Measurements from ENCODE around the gene NOL6. TPM values are rescaled to one million over a fixed set of nuclear protein-coding genes. Genes with fewer than 3 reads are reported as not detected.

NOL6 gene
- total RNA-seq, 1 donor from 2014 or later: 19.3 TPM

- TF ChIP-seq CTCF (conservative IDR thresholded peaks at IDR 0.05; ENCODE audit: low read depth, low read length): no peak
- no peak overlapping the region for H3K4me3 ChIP-seq (ENCODE audit: low read depth, low read length)
- DNase-seq (ENCODE audit: low read depth): no peak
Measured at GRCh38 chr9:33475357-33475756, 1.6 kb upstream of the NOL6 start.

- H3K4me3 ChIP-seq (ENCODE audit: low read depth, low read length): peak overlapping the region; percentile 77
- DNase-seq (ENCODE audit: low read depth): no peak
- no peak for TF ChIP-seq CTCF (conservative IDR thresholded peaks at IDR 0.05; ENCODE audit: low read depth, low read length)
Measured at GRCh38 chr9:33472881-33473615, 676 bp downstream of the NOL6 start.

GRCh38 chr9:33472171-33472880 is 1.4 kb downstream of the NOL6 start:
- TF ChIP-seq CTCF (conservative IDR thresholded peaks at IDR 0.05; ENCODE audit: low read depth, low read length): no peak
- no peak overlapping the region for H3K4me3 ChIP-seq (ENCODE audit: low read depth, low read length)
- DNase-seq (ENCODE audit: low read depth): no peak

GRCh38 chr9:33471361-33471760 is 2.4 kb downstream of the NOL6 start:
- no peak for TF ChIP-seq CTCF (conservative IDR thresholded peaks at IDR 0.05; ENCODE audit: low read depth, low read length)
- no peak overlapping the region for H3K4me3 ChIP-seq (ENCODE audit: low read depth, low read length)
- DNase-seq (ENCODE audit: low read depth): no peak

- DNase-seq (ENCODE audit: low read depth): no peak
- no peak for TF ChIP-seq CTCF (conservative IDR thresholded peaks at IDR 0.05; ENCODE audit: low read depth, low read length)
Measured at GRCh38 chr9:33469891-33470290, 3.8 kb downstream of the NOL6 start.

GRCh38 chr9:33468797-33469621 is 4.7 kb downstream of the NOL6 start:
- no peak for DNase-seq (ENCODE audit: low read depth)
- no peak for TF ChIP-seq CTCF (conservative IDR thresholded peaks at IDR 0.05; ENCODE audit: low read depth, low read length)

More at GRCh38 chr9:33469891-33470290, 3.8 kb downstream of the NOL6 start:
- H3K4me3 ChIP-seq (ENCODE audit: low read depth, low read length): no peak overlapping the region

More at GRCh38 chr9:33468797-33469621, 4.7 kb downstream of the NOL6 start:
- no peak overlapping the region for H3K4me3 ChIP-seq (ENCODE audit: low read depth, low read length)
